GM18507 (cell line): ENCODE results near the gene RC3H1.
"Not testable (repeated sequence)": the region's sequence is repeated elsewhere in the genome, so short reads cannot be mapped to it uniquely, and the experiment has no call there.

ENCODE experiments used
- DNase-seq: peaks from one replicate; pipeline ENCODE4 v3.0.0; 2011; ENCODE audit warnings: low read depth; ENCODE audit not compliant: insufficient read length; ENCODE audit errors: extremely low spot score
- FAIRE-seq: peaks from 2 replicates; lab custom pipeline; 2011; peaks lifted over from hg19 to GRCh38; lab: Jason Lieb, UNC

RC3H1 gene

GRCh38 chr1:173986951-173987350 lies 35.2 kb downstream of the RC3H1 start:
- DNase-seq (no peak), FAIRE-seq (no peak)

- DNase-seq (no peak), FAIRE-seq (no peak)
These were observed 51.9 kb downstream of the RC3H1 start for GRCh38 chr1:173970252-173970651.

DNA sequence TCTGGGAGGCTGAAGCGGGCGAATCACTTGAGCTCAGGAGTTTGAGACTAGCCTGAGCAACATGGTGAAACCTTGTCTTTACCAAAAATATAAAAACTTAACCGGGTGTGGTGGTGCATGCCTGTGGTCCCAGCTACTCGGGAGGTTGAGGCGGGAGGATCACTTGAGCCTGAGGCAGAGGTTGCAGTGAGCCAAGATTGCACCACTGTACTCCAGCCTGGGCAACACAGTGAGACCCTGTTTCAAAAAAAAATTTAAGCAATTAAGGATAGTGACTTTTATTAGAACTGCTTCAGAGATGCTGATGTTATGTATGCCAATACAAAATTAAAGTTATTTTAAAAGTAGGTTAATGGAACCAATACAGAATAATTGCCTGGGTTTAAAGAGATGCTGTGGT lies 56.3 kb downstream of the RC3H1 start:
- FAIRE-seq, DNase-seq: not testable (repeated sequence)

DNA sequence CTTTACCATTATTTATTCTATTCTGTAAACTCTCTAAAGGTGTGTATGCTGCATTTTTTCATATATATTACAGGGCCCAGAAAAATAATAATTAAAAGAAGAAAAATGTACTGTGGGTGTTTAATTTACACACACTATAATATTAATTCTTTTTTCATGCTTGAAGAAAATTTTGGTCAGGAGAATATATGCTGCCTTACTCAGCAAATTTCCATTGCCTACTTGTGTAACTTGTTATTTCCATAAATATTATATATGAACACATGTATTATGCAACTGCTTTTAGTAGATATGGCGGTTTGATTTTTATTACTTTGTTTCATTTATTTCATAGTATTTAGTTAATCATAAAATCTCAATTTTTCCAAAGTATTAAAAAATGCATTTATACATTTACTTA lies 58.7 kb downstream of the RC3H1 start:
- no peak for DNase-seq
- no peak for FAIRE-seq

- FAIRE-seq = no peak
- DNase-seq = no peak
These were observed 61.5 kb downstream of the RC3H1 start for GRCh38 chr1:173960625-173961024.

DNA sequence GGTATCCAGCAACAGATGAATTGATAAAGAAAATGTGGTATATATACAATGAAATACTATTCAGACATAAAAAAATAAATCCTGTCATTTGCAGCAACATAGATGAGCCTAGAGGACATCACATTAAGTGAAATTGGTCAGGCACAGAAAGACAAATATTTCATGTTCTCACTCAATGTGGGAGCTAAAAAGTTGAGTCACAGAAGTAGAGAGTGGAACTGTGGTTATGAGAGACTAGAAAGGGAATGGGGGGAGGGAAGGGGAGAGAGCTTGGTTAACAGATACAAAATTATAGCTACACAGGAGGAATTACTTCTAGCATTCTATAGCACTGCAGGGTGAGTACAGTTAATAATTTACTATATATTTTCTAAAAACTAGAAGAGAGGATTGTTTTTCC lies 68.0 kb downstream of the RC3H1 start:
- FAIRE-seq (no peak), DNase-seq (no peak)

DNA sequence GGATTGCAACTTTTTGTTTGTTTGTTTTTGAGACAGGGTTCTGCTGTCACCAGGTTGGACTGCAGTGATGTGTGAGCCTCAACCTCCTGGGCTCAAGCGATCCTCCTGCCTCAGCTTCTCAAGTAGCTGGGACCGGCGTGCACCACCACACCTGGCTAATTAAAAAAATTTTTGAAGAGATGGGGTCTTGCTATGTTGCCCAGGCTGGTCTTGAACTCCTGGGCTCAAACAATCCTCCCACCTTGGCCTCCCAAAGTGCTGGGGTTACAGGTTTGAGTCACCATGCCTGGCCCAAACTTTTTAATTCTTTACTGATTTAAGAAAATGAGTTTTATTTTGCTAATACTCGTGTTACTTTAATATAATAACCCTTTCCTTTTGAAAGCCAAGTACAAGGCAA lies 73.6 kb downstream of the RC3H1 start:
- DNase-seq = no peak
- FAIRE-seq = no peak

DNA sequence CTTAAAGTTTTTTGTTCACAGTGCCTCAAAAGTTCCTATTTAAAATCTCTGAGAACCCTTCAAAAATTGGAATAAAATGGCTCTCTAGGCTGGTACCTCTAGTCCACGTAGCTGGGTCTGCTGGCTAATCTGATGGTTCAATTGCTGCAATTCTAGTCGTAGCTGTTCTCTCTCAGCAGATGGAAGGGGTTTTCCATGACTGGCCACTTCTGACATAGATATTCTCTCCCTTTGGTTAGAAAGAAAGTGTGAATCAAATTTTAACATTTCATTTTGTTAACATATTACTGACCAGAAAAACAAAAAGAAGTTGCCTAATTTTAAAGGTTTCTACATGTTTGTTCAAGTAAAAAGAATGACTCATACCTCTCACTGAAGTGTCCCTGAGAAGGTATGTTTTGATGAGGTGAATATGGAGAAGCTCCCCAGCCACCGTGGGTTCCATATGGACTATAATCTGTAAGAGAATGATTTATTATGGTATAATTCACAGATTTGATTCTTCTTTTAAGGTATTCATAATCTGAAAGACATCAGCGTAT lies 75.7 kb downstream of the RC3H1 start:
- FAIRE-seq (no peak), DNase-seq (no peak)

GRCh38 chr1:173937062-173937461 lies 85.1 kb downstream of the RC3H1 start:
- DNase-seq (no peak), FAIRE-seq (no peak)

GRCh38 chr1:173934440-173934839 lies 87.7 kb downstream of the RC3H1 start:
- FAIRE-seq (no peak), DNase-seq (no peak)

DNA sequence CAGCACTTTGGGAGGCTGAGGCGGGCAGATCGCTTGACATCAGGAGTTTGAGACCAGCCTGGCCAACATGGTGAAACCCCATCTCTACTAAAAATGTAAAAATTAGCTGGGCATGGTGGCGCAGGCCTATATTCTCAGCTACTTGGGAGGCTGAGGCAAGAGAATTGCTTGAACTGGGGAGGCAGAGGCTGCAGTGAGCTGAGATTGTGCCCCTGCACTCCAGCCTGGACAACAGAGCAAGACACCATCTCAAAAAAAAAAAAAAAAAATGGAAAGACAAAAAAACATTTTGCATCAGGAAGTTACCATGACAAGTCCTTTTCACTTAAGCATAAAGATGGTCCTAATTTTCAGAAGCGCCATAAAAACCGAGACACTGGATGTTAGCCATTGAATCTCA lies 91.6 kb downstream of the RC3H1 start:
- DNase-seq, FAIRE-seq: not testable (repeated sequence)

- FAIRE-seq = no peak
- no peak for DNase-seq
These were observed 96.6 kb downstream of the RC3H1 start for GRCh38 chr1:173925306-173926242.

DNA sequence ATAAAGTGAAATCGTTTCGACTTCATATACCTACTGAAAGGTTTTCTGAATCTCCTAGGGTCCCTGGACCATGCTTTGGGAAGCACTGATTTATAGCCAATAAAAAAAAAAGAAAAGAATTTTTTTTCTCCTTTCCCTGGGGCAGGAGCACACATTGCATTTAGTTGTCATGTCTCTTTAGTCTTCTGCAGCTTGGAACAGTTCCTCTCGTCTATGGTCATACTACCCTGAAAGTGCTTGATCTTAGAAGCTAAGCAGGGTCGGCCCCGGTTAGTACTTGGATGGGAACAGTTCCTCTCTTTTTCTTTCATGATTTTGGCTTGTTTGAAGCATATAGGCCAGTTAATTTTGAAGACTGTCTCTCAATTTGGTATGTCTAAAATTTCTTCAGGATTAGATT lies 101.3 kb downstream of the RC3H1 start:
- FAIRE-seq (no peak), DNase-seq (no peak)

DNA sequence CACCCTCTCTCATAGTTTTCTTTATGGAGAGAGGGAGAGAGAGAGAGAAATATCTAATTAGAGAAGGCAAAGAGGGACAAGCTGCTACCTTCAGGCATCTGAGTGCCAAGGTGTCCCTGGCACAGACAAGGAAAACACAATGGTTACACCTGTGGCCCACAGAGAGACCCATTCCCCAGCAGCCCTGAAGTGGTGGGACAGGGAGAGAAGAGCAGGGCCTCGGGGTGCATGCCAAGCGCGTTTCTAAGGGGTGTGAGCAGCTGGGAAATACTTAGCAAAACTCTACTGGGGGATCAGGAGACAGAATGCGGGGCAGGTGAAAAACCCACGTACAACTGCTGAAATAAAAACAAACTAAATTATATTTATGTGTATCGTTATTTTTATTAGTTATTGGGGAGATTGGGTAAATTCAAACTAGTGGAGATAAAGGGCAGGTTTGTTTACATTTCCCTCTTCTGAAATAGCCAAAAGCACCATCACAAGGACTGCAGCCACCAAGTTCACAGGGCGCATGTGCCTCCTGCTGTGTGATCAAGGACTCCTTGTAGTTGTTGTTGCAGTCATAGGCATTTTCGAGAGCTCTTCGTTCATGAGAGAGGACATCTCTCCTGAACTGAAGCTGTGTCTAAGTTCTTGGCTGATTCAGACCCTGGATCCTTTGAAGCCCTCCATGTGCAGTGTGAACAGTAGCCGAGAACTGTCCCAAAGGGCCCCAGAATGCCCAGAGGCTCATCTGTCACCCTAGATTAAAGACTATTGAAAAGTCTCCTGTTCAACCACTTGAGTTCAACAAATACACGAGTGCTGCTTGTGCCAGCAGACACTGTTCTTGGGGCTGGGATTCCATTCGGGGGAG lies 104.3 kb downstream of the RC3H1 start:
- no peak for FAIRE-seq

DNA sequence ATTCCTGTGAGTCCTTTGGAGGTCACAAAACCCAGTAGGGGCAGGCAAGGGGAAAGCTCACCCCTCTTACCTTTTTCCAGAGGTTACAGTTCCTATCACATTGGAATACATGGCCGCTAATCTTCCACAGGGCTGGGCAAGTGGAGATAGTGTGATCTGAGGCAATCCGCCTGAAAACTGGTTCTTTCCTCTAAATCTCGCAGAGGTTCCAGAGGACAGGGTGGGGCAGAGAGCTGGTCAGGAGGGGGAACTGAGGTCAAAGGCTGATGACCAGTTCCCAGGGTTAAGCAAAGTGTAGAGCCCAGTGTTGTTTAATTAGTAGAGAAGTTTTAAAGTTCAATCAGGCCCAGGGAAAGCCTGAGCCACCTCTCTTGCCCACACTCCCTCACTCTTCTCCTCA lies 105.0 kb downstream of the RC3H1 start, which contains the start of gene SERPINC1:
Gene SERPINC1 (minus strand): TSS at position 179 of the 400 bp plus-strand sequence. CDS start 68 bp downstream, at position 111.
- DNase-seq (no peak), FAIRE-seq (no peak)

More for the DNA sequence above, 104.3 kb downstream of the RC3H1 start:
- no peak for DNase-seq

- DNase-seq (no peak), FAIRE-seq (no peak)
These were observed 105.5 kb downstream of the RC3H1 start for GRCh38 chr1:173916667-173917066.

- DNase-seq (no peak), FAIRE-seq (no peak)
These were observed 106.6 kb downstream of the RC3H1 start for GRCh38 chr1:173915596-173915995.

DNA sequence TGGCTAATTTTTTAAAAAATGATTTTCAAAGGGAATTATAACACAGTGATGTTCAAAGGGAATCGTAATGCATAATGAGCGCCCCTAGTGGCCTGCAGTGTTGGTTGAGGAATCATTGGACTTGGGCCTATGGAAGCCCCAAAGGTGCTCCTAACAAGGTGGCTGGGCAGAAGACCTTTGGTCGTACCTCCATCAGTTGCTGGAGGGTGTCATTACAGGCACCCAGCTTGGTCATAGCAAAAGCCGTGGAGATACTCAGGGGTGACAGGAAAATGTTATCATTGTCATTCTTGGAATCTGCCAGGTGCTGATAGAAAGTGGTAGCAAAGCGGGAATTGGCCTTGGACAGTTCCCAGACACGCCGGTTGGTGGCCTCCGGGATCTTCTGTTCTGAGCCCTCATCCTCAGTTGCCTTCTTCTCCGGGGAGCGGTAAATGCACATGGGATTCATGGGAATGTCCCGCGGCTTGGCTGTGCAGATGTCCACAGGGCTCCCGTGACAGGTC lies 107.7 kb downstream of the RC3H1 start:
- DNase-seq = peak; percentile 20

DNA sequence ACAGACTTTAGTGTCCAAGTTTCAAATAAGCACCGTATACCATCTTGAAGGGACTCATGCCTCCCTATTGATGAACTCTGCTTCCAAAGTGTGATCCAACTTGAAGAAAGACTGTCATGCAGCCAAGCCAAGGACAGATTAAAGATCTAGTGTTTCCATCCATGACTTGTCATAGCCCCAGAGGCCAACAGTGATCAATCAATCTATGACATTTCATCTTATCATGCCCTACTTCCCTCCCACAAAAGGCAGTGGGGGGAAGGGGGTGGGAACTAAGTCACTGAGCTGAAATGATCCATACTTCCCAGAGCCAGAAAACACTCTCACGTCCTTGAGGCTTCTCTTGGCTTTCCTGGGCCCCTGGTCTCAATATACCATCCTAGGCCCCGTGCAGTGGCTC lies 109.0 kb downstream of the RC3H1 start:
- DNase-seq = no peak
- FAIRE-seq = no peak

More for the DNA sequence above, 107.7 kb downstream of the RC3H1 start:
- FAIRE-seq = peak; percentile 78
